ENCODE results near the gene AQP7. TPM values are rescaled to one million over a fixed set of nuclear protein-coding genes. Genes with fewer than 3 reads are reported as not detected.
A peak's percentile ranks its signal among the peaks of the same experiment; 100 is the strongest.

The AQP7 gene
- polyA plus RNA-seq, 2 donors, result 0.54 to 2.6 TPM

- Histone ChIP-seq H3K4me3 (ENCODE audit: low read depth in 1 of 2, low read length in 2 of 2) (no peak overlapping the region), H3K27ac (ENCODE audit: low read depth in 2 of 2, low read length in 1 of 2) (peak overlapping the region; percentile 69 to 79), H3K4me1 (ENCODE audit: control insufficient read depth in 2 of 2, insufficient read depth in 2 of 2, low read length in 1 of 2) (peaks cover 3 to 35% of the 10 kb centered on the region in 2 donors), H3K36me3 (ENCODE audit: control insufficient read depth in 2 of 2, insufficient read depth in 2 of 2, low read length in 1 of 2) (no peaks in the 10 kb centered on the region), H3K27me3 (ENCODE audit: control insufficient read depth in 1 of 2, insufficient read depth in 2 of 2, low read length in 2 of 2) (no peaks in the 10 kb centered on the region), H3K9me3 (ENCODE audit: control insufficient read depth in 2 of 2, insufficient read depth in 1 of 2, low read depth in 1 of 2, low read length in 1 of 2) (no peaks in the 10 kb centered on the region)
- 67 to 77% methylated on average over 10 of the region's 10 CpGs for WGBS, 2 donors
Observed at GRCh38 chr9:33419708-33420303, 17.4 kb upstream of the AQP7 start.

DNA sequence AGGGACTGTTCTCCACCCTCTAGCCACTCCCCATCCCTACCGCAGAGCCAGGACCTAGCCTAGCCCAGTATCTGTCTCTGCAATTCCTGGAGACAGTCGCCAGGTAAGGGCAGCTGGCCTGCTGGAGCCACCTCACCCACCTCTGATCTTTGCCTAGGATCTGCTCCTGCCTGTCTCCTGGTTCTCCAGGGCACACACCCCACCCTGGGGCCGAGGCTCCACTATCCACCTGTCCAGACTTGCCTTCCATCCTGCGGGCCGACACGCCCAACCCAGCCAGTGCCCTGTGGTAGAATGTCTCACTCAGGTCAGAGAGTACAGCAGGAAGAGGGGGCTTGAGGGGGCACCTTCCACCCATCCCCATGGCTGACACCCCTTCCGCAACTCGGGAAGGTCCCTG lies 15.7 kb upstream of the AQP7 start:
- Histone ChIP-seq H3K36me3 (ENCODE audit: control insufficient read depth in 2 of 2, insufficient read depth in 2 of 2, low read length in 1 of 2) (no peaks in the 10 kb centered on the region), H3K4me3 (ENCODE audit: low read depth in 1 of 2, low read length in 2 of 2) (no peak overlapping the region), H3K27ac (ENCODE audit: low read depth in 2 of 2, low read length in 1 of 2) (peak overlapping the region; percentile 94 to 98), H3K4me1 (ENCODE audit: control insufficient read depth in 2 of 2, insufficient read depth in 2 of 2, low read length in 1 of 2) (peaks cover 3 to 39% of the 10 kb centered on the region in 2 donors), H3K27me3 (ENCODE audit: control insufficient read depth in 1 of 2, insufficient read depth in 2 of 2, low read length in 2 of 2) (no peaks in the 10 kb centered on the region), H3K9me3 (ENCODE audit: control insufficient read depth in 2 of 2, insufficient read depth in 1 of 2, low read depth in 1 of 2, low read length in 1 of 2) (no peaks in the 10 kb centered on the region)
- WGBS, 2 donors, result 58 to 62% methylated on average over 8 of the region's 8 CpGs

DNA sequence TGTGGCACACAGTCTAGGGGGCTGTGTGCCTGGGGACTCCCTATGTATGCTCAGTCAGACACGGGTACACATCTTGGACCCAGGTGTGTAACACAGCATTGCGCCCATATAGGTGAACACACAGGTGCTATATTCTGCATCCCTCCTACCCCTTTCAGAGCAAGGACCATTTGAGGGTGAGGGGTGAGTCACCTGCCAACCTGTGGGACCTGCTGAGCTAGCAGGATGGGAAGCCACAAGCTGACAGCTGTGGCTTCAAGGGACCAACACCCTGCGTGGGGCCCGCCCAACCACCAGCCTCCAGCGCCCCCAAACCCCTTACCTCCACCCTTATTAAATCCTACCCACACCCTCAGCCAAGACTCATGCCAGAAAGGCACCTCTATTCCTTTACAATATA lies 14.6 kb upstream of the AQP7 start:
- 50 to 68% methylated on average over 5 of the region's 5 CpGs for WGBS, 2 donors
- H3K9me3 ChIP-seq (ENCODE audit: control insufficient read depth in 2 of 2, insufficient read depth in 1 of 2, low read depth in 1 of 2, low read length in 1 of 2), result no peaks in the 10 kb centered on the region
- H3K27me3 ChIP-seq (ENCODE audit: control insufficient read depth in 1 of 2, insufficient read depth in 2 of 2, low read length in 2 of 2), result no peaks in the 10 kb centered on the region
- peak overlapping the region; percentile 94 to 98 for H3K27ac ChIP-seq (ENCODE audit: low read depth in 2 of 2, low read length in 1 of 2)
- no peaks in the 10 kb centered on the region for H3K36me3 ChIP-seq (ENCODE audit: control insufficient read depth in 2 of 2, insufficient read depth in 2 of 2, low read length in 1 of 2)
- H3K4me3 ChIP-seq (ENCODE audit: low read depth in 1 of 2, low read length in 2 of 2), result no peak overlapping the region
- peaks cover 3 to 39% of the 10 kb centered on the region in 2 donors for H3K4me1 ChIP-seq (ENCODE audit: control insufficient read depth in 2 of 2, insufficient read depth in 2 of 2, low read length in 1 of 2)

DNA sequence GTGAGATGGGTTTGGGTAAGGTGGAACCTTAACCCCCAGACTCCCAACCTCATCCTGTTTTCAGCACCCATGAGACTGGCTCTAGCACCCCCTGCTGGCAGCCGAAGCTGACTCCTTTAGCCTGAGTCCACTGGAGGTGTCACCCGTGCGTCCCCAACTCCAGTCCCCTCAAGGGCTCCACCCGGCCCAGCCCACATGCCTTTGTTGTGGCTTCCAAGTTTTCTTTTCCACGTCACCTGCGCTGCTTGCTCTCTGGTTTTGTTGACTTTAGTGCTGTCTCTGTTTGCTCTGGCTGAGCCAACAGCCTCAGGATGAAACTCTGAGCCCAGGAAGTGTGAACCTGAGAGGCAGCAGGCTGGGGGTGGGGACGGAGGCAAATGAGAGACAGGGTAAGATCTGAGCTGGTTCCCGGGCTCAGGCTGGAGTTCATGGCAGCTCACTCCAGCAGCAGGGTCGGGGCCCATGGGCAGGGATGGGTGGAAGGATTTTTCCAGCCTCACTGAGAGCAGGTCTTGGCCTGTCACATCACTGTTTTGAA lies 13.2 kb upstream of the AQP7 start:
- no peak overlapping the region for H3K4me3 ChIP-seq (ENCODE audit: low read depth in 1 of 2, low read length in 2 of 2)

GRCh38 chr9:33414889-33415500 lies 12.6 kb upstream of the AQP7 start:
- Histone ChIP-seq H3K27me3 (ENCODE audit: control insufficient read depth in 1 of 2, insufficient read depth in 2 of 2, low read length in 2 of 2) (no peaks in the 10 kb centered on the region), H3K9me3 (ENCODE audit: control insufficient read depth in 2 of 2, insufficient read depth in 1 of 2, low read depth in 1 of 2, low read length in 1 of 2) (no peaks in the 10 kb centered on the region), H3K4me3 (ENCODE audit: low read depth in 1 of 2, low read length in 2 of 2) (no peak overlapping the region), H3K36me3 (ENCODE audit: control insufficient read depth in 2 of 2, insufficient read depth in 2 of 2, low read length in 1 of 2) (no peaks in the 10 kb centered on the region), H3K4me1 (ENCODE audit: control insufficient read depth in 2 of 2, insufficient read depth in 2 of 2, low read length in 1 of 2) (peaks cover 3 to 38% of the 10 kb centered on the region in 2 donors), H3K27ac (ENCODE audit: low read depth in 2 of 2, low read length in 1 of 2) (peak overlapping the region; percentile 92 to 98)
- 47% methylated on average over 12 to 13 of the region's 13 CpGs for WGBS, 2 donors

More for the DNA sequence above, 13.2 kb upstream of the AQP7 start:
- 13 to 16% methylated on average over 9 of the region's 9 CpGs for WGBS, 2 donors
- Histone ChIP-seq H3K36me3 (ENCODE audit: control insufficient read depth in 2 of 2, insufficient read depth in 2 of 2, low read length in 1 of 2) (no peaks in the 10 kb centered on the region), H3K27me3 (ENCODE audit: control insufficient read depth in 1 of 2, insufficient read depth in 2 of 2, low read length in 2 of 2) (no peaks in the 10 kb centered on the region), H3K4me1 (ENCODE audit: control insufficient read depth in 2 of 2, insufficient read depth in 2 of 2, low read length in 1 of 2) (peaks cover 3 to 39% of the 10 kb centered on the region in 2 donors), H3K27ac (ENCODE audit: low read depth in 2 of 2, low read length in 1 of 2) (peak overlapping the region; percentile 94 to 98), H3K9me3 (ENCODE audit: control insufficient read depth in 2 of 2, insufficient read depth in 1 of 2, low read depth in 1 of 2, low read length in 1 of 2) (no peaks in the 10 kb centered on the region)

- no peak overlapping the region for H3K4me3 ChIP-seq (ENCODE audit: low read depth in 1 of 2, low read length in 2 of 2)
- H3K36me3 ChIP-seq (ENCODE audit: control insufficient read depth in 2 of 2, insufficient read depth in 2 of 2, low read length in 1 of 2), result no peaks in the 10 kb centered on the region
- peak overlapping the region; percentile 92 to 98 for H3K27ac ChIP-seq (ENCODE audit: low read depth in 2 of 2, low read length in 1 of 2)
- peaks cover 3 to 36% of the 10 kb centered on the region in 2 donors for H3K4me1 ChIP-seq (ENCODE audit: control insufficient read depth in 2 of 2, insufficient read depth in 2 of 2, low read length in 1 of 2)
- WGBS, 2 donors, result 41 to 50% methylated on average over 3 of the region's 3 CpGs
- H3K27me3 ChIP-seq (ENCODE audit: control insufficient read depth in 1 of 2, insufficient read depth in 2 of 2, low read length in 2 of 2), result no peaks in the 10 kb centered on the region
- H3K9me3 ChIP-seq (ENCODE audit: control insufficient read depth in 2 of 2, insufficient read depth in 1 of 2, low read depth in 1 of 2, low read length in 1 of 2), result no peaks in the 10 kb centered on the region
Observed at GRCh38 chr9:33414268-33414667, 11.9 kb upstream of the AQP7 start.

GRCh38 chr9:33408087-33408486 lies 5.7 kb upstream of the AQP7 start:
- Histone ChIP-seq H3K27ac (ENCODE audit: low read depth in 2 of 2, low read length in 1 of 2) (no peak overlapping the region), H3K4me3 (ENCODE audit: low read depth in 1 of 2, low read length in 2 of 2) (no peak overlapping the region), H3K4me1 (ENCODE audit: control insufficient read depth in 2 of 2, insufficient read depth in 2 of 2, low read length in 1 of 2) (peaks cover 0 to 21% of the 10 kb centered on the region in 2 donors), H3K27me3 (ENCODE audit: control insufficient read depth in 1 of 2, insufficient read depth in 2 of 2, low read length in 2 of 2) (no peaks in the 10 kb centered on the region), H3K36me3 (ENCODE audit: control insufficient read depth in 2 of 2, insufficient read depth in 2 of 2, low read length in 1 of 2) (no peaks in the 10 kb centered on the region), H3K9me3 (ENCODE audit: control insufficient read depth in 2 of 2, insufficient read depth in 1 of 2, low read depth in 1 of 2, low read length in 1 of 2) (no peaks in the 10 kb centered on the region)
- WGBS, 2 donors, result 50 to 57% methylated on average over 5 of the region's 5 CpGs

GRCh38 chr9:33407061-33407460 lies 4.7 kb upstream of the AQP7 start:
- no peak overlapping the region for H3K27ac ChIP-seq (ENCODE audit: low read depth in 2 of 2, low read length in 1 of 2)
- no peaks in the 10 kb centered on the region for H3K9me3 ChIP-seq (ENCODE audit: control insufficient read depth in 2 of 2, insufficient read depth in 1 of 2, low read depth in 1 of 2, low read length in 1 of 2)
- no peaks in the 10 kb centered on the region for H3K36me3 ChIP-seq (ENCODE audit: control insufficient read depth in 2 of 2, insufficient read depth in 2 of 2, low read length in 1 of 2)
- no peak overlapping the region for H3K4me3 ChIP-seq (ENCODE audit: low read depth in 1 of 2, low read length in 2 of 2)
- no peaks in the 10 kb centered on the region for H3K27me3 ChIP-seq (ENCODE audit: control insufficient read depth in 1 of 2, insufficient read depth in 2 of 2, low read length in 2 of 2)
- H3K4me1 ChIP-seq (ENCODE audit: control insufficient read depth in 2 of 2, insufficient read depth in 2 of 2, low read length in 1 of 2), result peaks cover 0 to 21% of the 10 kb centered on the region in 2 donors
- 92 to 97% methylated on average over 3 of the region's 3 CpGs for WGBS, 2 donors

DNA sequence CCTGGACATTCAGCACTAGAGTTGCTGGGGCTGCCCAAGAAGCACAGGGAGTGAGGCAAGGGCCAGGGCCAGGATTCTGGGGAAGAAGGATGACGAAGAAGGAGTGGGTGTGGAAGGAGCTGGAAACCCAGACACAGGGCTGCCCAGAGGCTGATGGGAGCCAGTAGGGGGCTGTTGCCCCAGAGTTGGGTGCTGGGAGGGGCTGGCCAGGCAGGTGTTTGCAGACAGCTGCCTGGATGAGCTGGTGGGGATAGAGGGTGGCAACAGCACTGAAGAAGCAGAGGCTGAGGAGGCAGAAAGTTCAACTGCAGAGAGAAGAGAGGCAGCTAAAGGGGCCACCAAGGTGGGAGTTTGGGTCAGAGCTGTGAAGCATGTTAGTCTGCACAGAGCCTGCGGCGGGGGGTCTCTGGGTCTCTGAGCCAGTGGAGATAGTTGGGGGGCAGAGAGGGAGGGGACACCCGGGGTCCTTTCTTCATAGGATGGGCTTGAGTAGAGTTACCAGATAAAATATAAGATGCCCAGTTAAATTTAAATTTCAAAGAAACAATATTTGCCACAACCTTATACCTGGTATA lies 2.5 kb upstream of the AQP7 start:
- H3K27me3 ChIP-seq (ENCODE audit: control insufficient read depth in 1 of 2, insufficient read depth in 2 of 2, low read length in 2 of 2), result no peaks in the 10 kb centered on the region
- no peak overlapping the region for H3K27ac ChIP-seq (ENCODE audit: low read depth in 2 of 2, low read length in 1 of 2)
- WGBS, 2 donors, result 80 to 84% methylated on average over 4 of the region's 4 CpGs
- H3K36me3 ChIP-seq (ENCODE audit: control insufficient read depth in 2 of 2, insufficient read depth in 2 of 2, low read length in 1 of 2), result no peaks in the 10 kb centered on the region
- H3K4me1 ChIP-seq (ENCODE audit: control insufficient read depth in 2 of 2, insufficient read depth in 2 of 2, low read length in 1 of 2), result peaks cover 0 to 21% of the 10 kb centered on the region in 2 donors
- no peaks in the 10 kb centered on the region for H3K9me3 ChIP-seq (ENCODE audit: control insufficient read depth in 2 of 2, insufficient read depth in 1 of 2, low read depth in 1 of 2, low read length in 1 of 2)
- no peak overlapping the region for H3K4me3 ChIP-seq (ENCODE audit: low read depth in 1 of 2, low read length in 2 of 2)
